Testis (tissue), 3 donors: ENCODE results near the gene MESD. TPM values are rescaled to one million over a fixed set of nuclear protein-coding genes. Genes with fewer than 3 reads are reported as not detected.

ENCODE experiments used
- DNase-seq: peaks from one replicate; pipeline ENCODE4 v3.0.0-alpha.2; 2019
- H3K27ac ChIP-seq, 2 donors: fragments of 200-600 bp; sonication (generic); one replicate each; pipeline ENCODE4 v1.5.1; 2019
- H3K27me3 ChIP-seq: fragments of 200-600 bp; sonication (generic); one replicate; pipeline ENCODE4 v1.5.1; 2019
- H3K36me3 ChIP-seq: fragments of 200-600 bp; sonication (generic); one replicate; pipeline ENCODE4 v1.5.1; 2017; ENCODE audit warnings: low read depth; ENCODE audit errors: missing control alignments
- H3K4me1 ChIP-seq: fragments of 200-600 bp; sonication (generic); one replicate; pipeline ENCODE4 v1.5.1; 2019
- H3K4me3 ChIP-seq, 2 donors: fragments of 200-600 bp; sonication (generic); one replicate each; pipeline ENCODE4 v1.5.1; 2017 to 2019
- H3K9me3 ChIP-seq: fragments of 200-600 bp; sonication (generic); one replicate; pipeline ENCODE4 v1.5.1; 2017
- POLR2A ChIP-seq: fragments of 450-650 bp; IDR thresholded peaks from one replicate; pipeline ENCODE4 v1.6.1; 2017; ENCODE audit warnings: antibody characterized with exemption, mild to moderate bottlenecking, moderate library complexity
- WGBS, 2 donors: methylation state at CpG; one replicate each; pipeline ENCODE4 v1.1.5; 2018; 5-methylcytosine and 5-hydroxymethylcytosine counted together
- intact Hi-C: fragments of 100-400 bp; cut with DNase I; formaldehyde crosslinking; loops from one replicate; pipeline ENCODE4 v1.15.1; 2023; ENCODE audit warnings: low total_unique reads
- polyA plus RNA-seq: library from polyadenylated mRNA; stranded (reverse); fragments of 350-450 nt; fragmentation: Illumina TruSeq; extraction: RNeasy Lipid Tissue Mini Kit (QIAGEN cat#74804); gene quantifications from one replicate; pipeline ENCODE4 v1.2.3, GENCODE V29; 2014; ENCODE audit warnings: low read depth, low replicate concordance; ENCODE audit not compliant: insufficient read depth
- total RNA-seq, 2 donors: library from RNA; depleted of rRNA; stranded (reverse); fragments of >200 nt; gene quantifications; one replicate each; pipeline ENCODE4 v1.2.3, GENCODE V29; 2016
- TF ChIP-seq, protein P1 (sequence below), 3 experiments: fragments of 450-650 bp in 2 of 3; fragments of 200-600 bp in 1 of 3; sonication (generic) in 1 of 3; IDR thresholded peaks; one replicate each; pipeline ENCODE4 v1.5.1; 2016 to 2019; ENCODE audit warnings: antibody characterized with exemption in 3 of 3, mild to moderate bottlenecking in 2 of 3, moderate library complexity in 1 of 3

Gene MESD
- total and polyA plus RNA-seq, 3 donors from 2014 or later = 26.0 to 39.8 (median 38.5) TPM

DNA sequence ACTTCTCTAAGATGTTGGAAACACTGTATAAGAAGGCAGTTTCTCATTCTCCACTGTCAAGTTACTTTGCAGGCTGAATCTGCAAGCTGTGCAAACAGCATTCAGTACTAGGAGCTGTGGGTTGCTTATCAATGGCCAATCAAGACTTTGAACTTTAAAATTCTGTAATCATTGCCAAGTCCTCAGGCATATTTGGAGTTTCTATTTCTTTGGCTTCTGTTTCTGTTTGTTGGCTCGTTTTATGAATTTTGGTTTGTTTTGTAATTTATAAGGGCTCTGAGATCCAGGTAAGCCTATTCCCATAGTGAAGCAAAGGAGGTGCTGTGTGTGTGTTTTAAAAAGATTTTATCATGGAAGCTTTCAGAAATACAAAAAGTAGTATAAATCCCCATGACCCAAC, 43.2 kb upstream of the MESD start:
- Histone ChIP-seq H3K9me3 (no peaks in the 10 kb centered on the region), H3K4me1 (no peaks in the 10 kb centered on the region), H3K4me3 (no peak overlapping the region), H3K27ac (no peak overlapping the region), H3K36me3 (no peaks in the 10 kb centered on the region), H3K27me3 (no peaks in the 10 kb centered on the region)
- WGBS, 2 donors = 30 to 40% methylated on average over 1 of the region's 1 CpG
- intact Hi-C loops = no loop called here
- TF ChIP-seq, protein P1, sequence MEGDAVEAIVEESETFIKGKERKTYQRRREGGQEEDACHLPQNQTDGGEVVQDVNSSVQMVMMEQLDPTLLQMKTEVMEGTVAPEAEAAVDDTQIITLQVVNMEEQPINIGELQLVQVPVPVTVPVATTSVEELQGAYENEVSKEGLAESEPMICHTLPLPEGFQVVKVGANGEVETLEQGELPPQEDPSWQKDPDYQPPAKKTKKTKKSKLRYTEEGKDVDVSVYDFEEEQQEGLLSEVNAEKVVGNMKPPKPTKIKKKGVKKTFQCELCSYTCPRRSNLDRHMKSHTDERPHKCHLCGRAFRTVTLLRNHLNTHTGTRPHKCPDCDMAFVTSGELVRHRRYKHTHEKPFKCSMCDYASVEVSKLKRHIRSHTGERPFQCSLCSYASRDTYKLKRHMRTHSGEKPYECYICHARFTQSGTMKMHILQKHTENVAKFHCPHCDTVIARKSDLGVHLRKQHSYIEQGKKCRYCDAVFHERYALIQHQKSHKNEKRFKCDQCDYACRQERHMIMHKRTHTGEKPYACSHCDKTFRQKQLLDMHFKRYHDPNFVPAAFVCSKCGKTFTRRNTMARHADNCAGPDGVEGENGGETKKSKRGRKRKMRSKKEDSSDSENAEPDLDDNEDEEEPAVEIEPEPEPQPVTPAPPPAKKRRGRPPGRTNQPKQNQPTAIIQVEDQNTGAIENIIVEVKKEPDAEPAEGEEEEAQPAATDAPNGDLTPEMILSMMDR (IDR thresholded peaks at IDR 0.05) = no peak
- no peak for TF ChIP-seq POLR2A
- DNase-seq = no peak

DNA sequence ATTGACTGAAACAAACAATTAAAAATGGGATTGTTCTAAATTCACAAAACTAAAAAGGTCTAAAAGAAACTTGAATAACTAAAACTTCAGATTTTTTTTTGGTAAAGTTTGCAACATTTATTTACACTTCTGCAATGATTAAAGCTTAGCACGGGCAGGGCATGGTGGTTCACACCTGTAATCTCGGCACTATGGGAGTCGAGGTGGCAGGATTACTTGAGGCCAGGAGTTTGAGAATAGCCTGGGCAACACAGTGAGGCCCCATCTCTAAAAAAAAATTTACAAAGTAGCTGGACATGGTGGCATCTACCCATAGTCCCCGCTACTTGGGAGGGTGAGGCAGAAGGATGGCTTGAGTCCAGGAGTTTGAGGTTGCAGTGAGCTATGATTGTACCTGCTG, 42.7 kb upstream of the MESD start:
- WGBS, 2 donors = 85 to 88% methylated on average over 4 of the region's 4 CpGs
- no peaks in the 10 kb centered on the region for H3K9me3 ChIP-seq
- no peaks in the 10 kb centered on the region for H3K4me1 ChIP-seq
- no peaks in the 10 kb centered on the region for H3K36me3 ChIP-seq
- no peak overlapping the region for H3K4me3 ChIP-seq
- intact Hi-C loops = no loop called here
- TF ChIP-seq, protein P1 (IDR thresholded peaks at IDR 0.05) = no peak
- TF ChIP-seq POLR2A = no peak
- no peak for DNase-seq
- H3K27me3 ChIP-seq = no peaks in the 10 kb centered on the region
- no peak overlapping the region for H3K27ac ChIP-seq

DNA sequence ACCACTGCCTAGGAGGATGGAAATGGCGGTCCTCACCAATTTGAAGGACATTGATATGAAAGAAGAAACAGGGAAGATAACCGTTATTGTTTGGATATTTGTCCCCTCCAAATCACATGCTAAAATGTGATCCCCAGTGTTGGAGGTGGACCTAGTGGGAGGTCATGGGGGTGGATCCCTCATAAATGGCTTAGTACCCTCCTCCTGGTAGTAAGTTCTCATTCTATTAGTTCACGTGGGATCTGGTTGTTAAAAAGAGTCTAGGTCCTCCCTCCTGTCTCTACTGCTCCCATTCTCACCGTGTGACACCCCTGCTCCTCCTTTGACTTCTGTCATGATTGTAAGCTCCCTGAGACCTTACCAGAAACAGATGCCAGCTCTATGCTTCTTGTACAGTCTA, 41.6 kb upstream of the MESD start:
- H3K27ac ChIP-seq = no peak overlapping the region
- no peak for TF ChIP-seq POLR2A
- TF ChIP-seq, protein P1 (IDR thresholded peaks at IDR 0.05) = no peak
- no peaks in the 10 kb centered on the region for H3K4me1 ChIP-seq
- WGBS, 2 donors = 86 to 93% methylated on average over 4 of the region's 4 CpGs
- intact Hi-C loops = no loop called here
- no peaks in the 10 kb centered on the region for H3K36me3 ChIP-seq
- no peak overlapping the region for H3K4me3 ChIP-seq
- H3K27me3 ChIP-seq = no peaks in the 10 kb centered on the region
- no peak for DNase-seq
- H3K9me3 ChIP-seq = no peaks in the 10 kb centered on the region

DNA sequence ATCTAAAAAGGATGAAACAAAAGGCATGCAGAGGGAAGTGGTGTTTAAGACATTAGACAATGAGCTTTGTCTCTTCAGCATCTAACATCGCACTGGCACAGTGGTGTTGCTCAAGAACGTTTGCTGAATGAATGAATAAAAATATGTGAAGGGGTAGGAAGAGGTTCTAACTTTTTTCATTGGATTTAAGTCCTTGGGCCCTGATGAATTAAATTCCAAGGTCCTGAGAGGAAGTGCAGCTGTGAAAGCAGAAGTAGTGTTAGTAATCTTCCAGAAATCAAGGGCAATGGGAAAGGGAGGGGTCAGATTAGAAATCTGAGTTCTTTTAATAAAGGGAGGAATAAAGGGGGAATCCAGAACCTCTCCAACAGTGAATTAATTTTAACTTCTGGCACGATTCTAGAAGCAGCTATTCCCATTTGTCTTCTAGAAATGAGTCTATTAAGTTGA, 40.7 kb upstream of the MESD start:
- H3K27me3 ChIP-seq = no peaks in the 10 kb centered on the region
- no peak for TF ChIP-seq POLR2A
- TF ChIP-seq, protein P1 (IDR thresholded peaks at IDR 0.05) = no peak
- H3K4me3 ChIP-seq = no peak overlapping the region
- intact Hi-C loops = no loop called here
- H3K27ac ChIP-seq = no peak overlapping the region
- 69 to 80% methylated on average over 3 of the region's 3 CpGs for WGBS, 2 donors
- H3K36me3 ChIP-seq = no peaks in the 10 kb centered on the region
- no peak for DNase-seq
- H3K9me3 ChIP-seq = no peaks in the 10 kb centered on the region
- H3K4me1 ChIP-seq = no peaks in the 10 kb centered on the region

DNA sequence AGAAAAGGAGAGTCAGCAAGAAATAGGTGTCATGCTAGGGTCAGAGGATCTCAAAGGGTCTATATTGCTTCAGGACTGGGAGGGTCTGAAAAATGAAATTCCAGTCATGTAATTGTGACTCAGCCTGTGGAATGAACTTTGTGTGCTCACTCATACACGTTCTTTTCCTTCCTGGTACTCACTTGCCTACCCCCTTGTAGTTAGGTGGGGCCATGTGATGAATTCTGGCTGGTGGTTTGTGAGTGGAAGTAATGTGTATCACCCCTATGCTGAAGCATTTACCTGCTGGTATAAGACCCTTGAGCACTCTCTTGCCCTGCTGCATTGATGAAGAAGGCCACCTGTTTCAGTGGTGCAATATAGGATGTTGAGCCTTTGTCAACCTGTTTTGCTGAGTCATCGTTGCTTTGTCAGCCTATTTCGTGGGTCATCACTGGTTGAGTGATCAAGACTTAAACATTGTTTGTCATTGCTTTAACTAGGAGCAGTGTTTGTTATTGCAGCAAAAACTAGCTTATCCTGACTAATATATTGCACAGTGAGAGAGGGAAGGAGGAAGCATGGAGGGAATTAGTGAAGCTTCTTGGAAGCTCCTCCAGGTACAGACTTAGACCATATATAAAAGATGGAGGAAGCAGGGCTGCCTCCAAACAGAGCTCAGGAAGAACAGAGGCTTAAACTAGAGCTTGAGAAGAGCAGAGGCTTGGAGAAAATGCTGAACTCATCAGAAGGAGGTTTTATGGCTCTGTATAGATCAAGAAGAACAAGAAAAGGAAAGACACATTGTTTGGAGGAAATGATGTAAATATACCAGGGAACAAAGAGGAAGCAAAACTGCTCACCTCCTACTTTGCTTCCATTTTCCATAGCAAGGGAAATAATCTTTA, 40.0 kb upstream of the MESD start:
- Histone ChIP-seq H3K27me3 (no peaks in the 10 kb centered on the region), H3K27ac (no peak overlapping the region), H3K9me3 (no peaks in the 10 kb centered on the region), H3K4me3 (no peak overlapping the region), H3K4me1 (no peaks in the 10 kb centered on the region), H3K36me3 (no peaks in the 10 kb centered on the region)
- WGBS, 2 donors = 75 to 77% methylated on average over 3 of the region's 3 CpGs
- no peak for DNase-seq
- intact Hi-C loops = no loop called here
- TF ChIP-seq, protein P1 (IDR thresholded peaks at IDR 0.05) = no peak
- TF ChIP-seq POLR2A = no peak
